Measurements from ENCODE around the gene GPATCH2L. TPM values are rescaled to one million over a fixed set of nuclear protein-coding genes. Genes with fewer than 3 reads are reported as not detected.
A peak's percentile ranks its signal among the peaks of the same experiment; 100 is the strongest.

GPATCH2L gene
- polyA plus RNA-seq, 4 donors, result 3.4 to 23.7 (median 5.5) TPM

- Histone ChIP-seq H3K27ac (ENCODE audit: low read depth in 1 of 3, low read length in 2 of 3) (no peak overlapping the region), H3K9me3 (ENCODE audit: control insufficient read depth in 2 of 2, insufficient read depth in 1 of 2, low read depth in 1 of 2, low read length in 1 of 2) (no peaks in the 10 kb centered on the region), H3K4me1 (ENCODE audit: control insufficient read depth in 3 of 3, insufficient read depth in 2 of 3, low read depth in 1 of 3, low read length in 2 of 3) (no peaks in the 10 kb centered on the region), H3K36me3 (ENCODE audit: control insufficient read depth in 3 of 3, insufficient read depth in 2 of 3, low read depth in 1 of 3, low read length in 3 of 3) (peaks cover 9 to 28% (median 15%) of the 10 kb centered on the region in 3 donors), H3K4me3 (ENCODE audit: low read depth in 1 of 3, low read length in 3 of 3) (no peak overlapping the region), H3K27me3 (ENCODE audit: control insufficient read depth in 3 of 3, insufficient read depth in 3 of 3, low read length in 3 of 3) (no peaks in the 10 kb centered on the region)
- WGBS, 3 donors, result 95% methylated on average over 3 of the region's 3 CpGs
- FAIRE-seq (no peak), DNase-seq (no peak)
Observed at GRCh38 chr14:76169776-76170175, 18.1 kb downstream of the GPATCH2L start.

GRCh38 chr14:76174982-76175381, 23.3 kb downstream of the GPATCH2L start:
- Histone ChIP-seq H3K9me3 (ENCODE audit: control insufficient read depth in 2 of 2, insufficient read depth in 1 of 2, low read depth in 1 of 2, low read length in 1 of 2) (no peaks in the 10 kb centered on the region), H3K4me1 (ENCODE audit: control insufficient read depth in 3 of 3, insufficient read depth in 2 of 3, low read depth in 1 of 3, low read length in 2 of 3) (no peaks in the 10 kb centered on the region), H3K4me3 (ENCODE audit: low read depth in 1 of 3, low read length in 3 of 3) (no peak overlapping the region), H3K27me3 (ENCODE audit: control insufficient read depth in 3 of 3, insufficient read depth in 3 of 3, low read length in 3 of 3) (no peaks in the 10 kb centered on the region), H3K36me3 (ENCODE audit: control insufficient read depth in 3 of 3, insufficient read depth in 2 of 3, low read depth in 1 of 3, low read length in 3 of 3) (peaks cover 2 to 26% (median 16%) of the 10 kb centered on the region in 3 donors), H3K27ac (ENCODE audit: low read depth in 1 of 3, low read length in 2 of 3) (no peak overlapping the region)
- no peak for DNase-seq
- no peak for FAIRE-seq
- WGBS, 3 donors, result 87 to 95% (median 94%) methylated on average over 2 of the region's 2 CpGs

GRCh38 chr14:76175942-76176341, 24.2 kb downstream of the GPATCH2L start:
- peaks cover 2 to 25% (median 16%) of the 10 kb centered on the region in 3 donors for H3K36me3 ChIP-seq (ENCODE audit: control insufficient read depth in 3 of 3, insufficient read depth in 2 of 3, low read depth in 1 of 3, low read length in 3 of 3)
- H3K27me3 ChIP-seq (ENCODE audit: control insufficient read depth in 3 of 3, insufficient read depth in 3 of 3, low read length in 3 of 3), result no peaks in the 10 kb centered on the region
- H3K9me3 ChIP-seq (ENCODE audit: control insufficient read depth in 2 of 2, insufficient read depth in 1 of 2, low read depth in 1 of 2, low read length in 1 of 2), result no peaks in the 10 kb centered on the region
- 76 to 91% (median 89%) methylated on average over 3 of the region's 3 CpGs for WGBS, 3 donors
- no peak for FAIRE-seq
- H3K4me1 ChIP-seq (ENCODE audit: control insufficient read depth in 3 of 3, insufficient read depth in 2 of 3, low read depth in 1 of 3, low read length in 2 of 3), result no peaks in the 10 kb centered on the region
- DNase-seq, result no peak
- H3K27ac ChIP-seq (ENCODE audit: low read depth in 1 of 3, low read length in 2 of 3), result no peak overlapping the region
- H3K4me3 ChIP-seq (ENCODE audit: low read depth in 1 of 3, low read length in 3 of 3), result no peak overlapping the region

GRCh38 chr14:76181546-76181945, 29.8 kb downstream of the GPATCH2L start:
- H3K36me3 ChIP-seq (ENCODE audit: control insufficient read depth in 3 of 3, insufficient read depth in 2 of 3, low read depth in 1 of 3, low read length in 3 of 3), result peaks cover 4 to 22% (median 17%) of the 10 kb centered on the region in 3 donors
- no peaks in the 10 kb centered on the region for H3K9me3 ChIP-seq (ENCODE audit: control insufficient read depth in 2 of 2, insufficient read depth in 1 of 2, low read depth in 1 of 2, low read length in 1 of 2)
- H3K4me3 ChIP-seq (ENCODE audit: low read depth in 1 of 3, low read length in 3 of 3), result no peak overlapping the region
- FAIRE-seq, result no peak
- DNase-seq, result no peak
- H3K27ac ChIP-seq (ENCODE audit: low read depth in 1 of 3, low read length in 2 of 3), result no peak overlapping the region
- H3K27me3 ChIP-seq (ENCODE audit: control insufficient read depth in 3 of 3, insufficient read depth in 3 of 3, low read length in 3 of 3), result no peaks in the 10 kb centered on the region
- 79 to 90% (median 81%) methylated on average over 1 of the region's 1 CpG for WGBS, 3 donors
- H3K4me1 ChIP-seq (ENCODE audit: control insufficient read depth in 3 of 3, insufficient read depth in 2 of 3, low read depth in 1 of 3, low read length in 2 of 3), result no peaks in the 10 kb centered on the region

GRCh38 chr14:76186308-76187027, 34.7 kb downstream of the GPATCH2L start:
- H3K27ac ChIP-seq (ENCODE audit: low read depth in 1 of 3, low read length in 2 of 3), result peak overlapping the region in 2 of 3 donors; percentile 5 to 55
- no peaks in the 10 kb centered on the region for H3K27me3 ChIP-seq (ENCODE audit: control insufficient read depth in 3 of 3, insufficient read depth in 3 of 3, low read length in 3 of 3)
- DNase-seq (peak; percentile 75 to 83), FAIRE-seq (no peak)
- no peak overlapping the region for H3K4me3 ChIP-seq (ENCODE audit: low read depth in 1 of 3, low read length in 3 of 3)
- H3K4me1 ChIP-seq (ENCODE audit: control insufficient read depth in 3 of 3, insufficient read depth in 2 of 3, low read depth in 1 of 3, low read length in 2 of 3), result peaks cover 0 to 1% (median 0%) of the 10 kb centered on the region in 3 donors
- no peaks in the 10 kb centered on the region for H3K9me3 ChIP-seq (ENCODE audit: control insufficient read depth in 2 of 2, insufficient read depth in 1 of 2, low read depth in 1 of 2, low read length in 1 of 2)
- 27 to 62% (median 46%) methylated on average over 4 of the region's 4 CpGs for WGBS, 3 donors
- peaks cover 6 to 11% (median 8%) of the 10 kb centered on the region in 3 donors for H3K36me3 ChIP-seq (ENCODE audit: control insufficient read depth in 3 of 3, insufficient read depth in 2 of 3, low read depth in 1 of 3, low read length in 3 of 3)

- Histone ChIP-seq H3K27me3 (ENCODE audit: control insufficient read depth in 3 of 3, insufficient read depth in 3 of 3, low read length in 3 of 3) (no peaks in the 10 kb centered on the region), H3K36me3 (ENCODE audit: control insufficient read depth in 3 of 3, insufficient read depth in 2 of 3, low read depth in 1 of 3, low read length in 3 of 3) (peaks cover under 1 to 11% (median 8%) of the 10 kb centered on the region in 3 donors), H3K9me3 (ENCODE audit: control insufficient read depth in 2 of 2, insufficient read depth in 1 of 2, low read depth in 1 of 2, low read length in 1 of 2) (no peaks in the 10 kb centered on the region), H3K4me1 (ENCODE audit: control insufficient read depth in 3 of 3, insufficient read depth in 2 of 3, low read depth in 1 of 3, low read length in 2 of 3) (peaks cover 0 to 5% (median 1%) of the 10 kb centered on the region in 3 donors), H3K27ac (ENCODE audit: low read depth in 1 of 3, low read length in 2 of 3) (no peak overlapping the region), H3K4me3 (ENCODE audit: low read depth in 1 of 3, low read length in 3 of 3) (no peak overlapping the region)
- DNase-seq (no peak), FAIRE-seq (no peak)
- WGBS, 3 donors, result 82 to 96% (median 90%) methylated on average over 2 of the region's 2 CpGs
Observed at GRCh38 chr14:76191297-76191696, 39.6 kb downstream of the GPATCH2L start.

GRCh38 chr14:76193696-76194095, 42.0 kb downstream of the GPATCH2L start:
- WGBS, 3 donors, result 67 to 88% (median 76%) methylated on average over 1 of the region's 1 CpG
- no peak overlapping the region for H3K27ac ChIP-seq (ENCODE audit: low read depth in 1 of 3, low read length in 2 of 3)
- H3K4me1 ChIP-seq (ENCODE audit: control insufficient read depth in 3 of 3, insufficient read depth in 2 of 3, low read depth in 1 of 3, low read length in 2 of 3), result peaks cover 0 to 5% (median 0%) of the 10 kb centered on the region in 3 donors
- peaks cover 7 to 23% (median 9%) of the 10 kb centered on the region in 3 donors for H3K36me3 ChIP-seq (ENCODE audit: control insufficient read depth in 3 of 3, insufficient read depth in 2 of 3, low read depth in 1 of 3, low read length in 3 of 3)
- FAIRE-seq (no peak), DNase-seq (no peak)
- H3K9me3 ChIP-seq (ENCODE audit: control insufficient read depth in 2 of 2, insufficient read depth in 1 of 2, low read depth in 1 of 2, low read length in 1 of 2), result no peaks in the 10 kb centered on the region
- no peaks in the 10 kb centered on the region for H3K27me3 ChIP-seq (ENCODE audit: control insufficient read depth in 3 of 3, insufficient read depth in 3 of 3, low read length in 3 of 3)
- H3K4me3 ChIP-seq (ENCODE audit: low read depth in 1 of 3, low read length in 3 of 3), result no peak overlapping the region

GRCh38 chr14:76194327-76194726, 42.6 kb downstream of the GPATCH2L start:
- Histone ChIP-seq H3K4me3 (ENCODE audit: low read depth in 1 of 3, low read length in 3 of 3) (no peak overlapping the region), H3K36me3 (ENCODE audit: control insufficient read depth in 3 of 3, insufficient read depth in 2 of 3, low read depth in 1 of 3, low read length in 3 of 3) (peaks cover 7 to 23% (median 9%) of the 10 kb centered on the region in 3 donors), H3K9me3 (ENCODE audit: control insufficient read depth in 2 of 2, insufficient read depth in 1 of 2, low read depth in 1 of 2, low read length in 1 of 2) (no peaks in the 10 kb centered on the region), H3K4me1 (ENCODE audit: control insufficient read depth in 3 of 3, insufficient read depth in 2 of 3, low read depth in 1 of 3, low read length in 2 of 3) (peaks cover 0 to 5% (median 0%) of the 10 kb centered on the region in 3 donors), H3K27ac (ENCODE audit: low read depth in 1 of 3, low read length in 2 of 3) (no peak overlapping the region), H3K27me3 (ENCODE audit: control insufficient read depth in 3 of 3, insufficient read depth in 3 of 3, low read length in 3 of 3) (no peaks in the 10 kb centered on the region)
- no peak for FAIRE-seq
- 80 to 91% (median 83%) methylated on average over 3 of the region's 3 CpGs for WGBS, 3 donors
- DNase-seq, result no peak

Measured in small intestine (tissue), 7 donors.